ENCODE data around the gene ADCK1.
"Not testable (repeated sequence)": the region's sequence is repeated elsewhere in the genome, so short reads cannot be mapped to it uniquely, and the experiment has no call there.

The ADCK1 gene

GRCh38 chr14:77862154-77862786, 62.4 kb downstream of the ADCK1 start:
- peak; percentile 71 to 97 (median 90) for DNase-seq
- intact Hi-C loops (cut with DNase I): loop anchor here (2.0 to 10.0 kb wide), 6 partner anchors 115 to 733 kb away; no protein-coding TSS in a partner anchor

GRCh38 chr14:77864085-77864484, 64.2 kb downstream of the ADCK1 start:
- peak in 1 of 10 donors; percentile 8 for DNase-seq
- intact Hi-C loops (cut with DNase I): loop anchor here (5.0 to 10.0 kb wide), 5 partner anchors 113 to 731 kb away; no protein-coding TSS in a partner anchor

GRCh38 chr14:77864580-77864979, 64.7 kb downstream of the ADCK1 start:
- intact Hi-C loops (cut with DNase I): loop anchor here (5.0 to 10.0 kb wide), 5 partner anchors 113 to 730 kb away; no protein-coding TSS in a partner anchor
- no peak for DNase-seq

GRCh38 chr14:77865455-77865854, 65.5 kb downstream of the ADCK1 start:
- intact Hi-C loops (cut with DNase I): loop anchor here (10.0 kb wide), 3 partner anchors 289 to 729 kb away; no protein-coding TSS in a partner anchor
- peak in 1 of 10 donors; percentile 25 for DNase-seq

GRCh38 chr14:77866932-77867331, 67.0 kb downstream of the ADCK1 start:
- intact Hi-C loops (cut with DNase I): loop anchor here (10.0 kb wide), 3 partner anchors 288 to 728 kb away; no protein-coding TSS in a partner anchor
- peak in 1 of 10 donors; percentile 62 for DNase-seq

GRCh38 chr14:77867476-77867875, 67.6 kb downstream of the ADCK1 start:
- intact Hi-C loops (cut with DNase I): loop anchor here (10.0 kb wide), 3 partner anchors 287 to 727 kb away; no protein-coding TSS in a partner anchor
- peak in 1 of 10 donors; percentile 60 for DNase-seq

- intact Hi-C loops (cut with DNase I): loop anchor here (10.0 kb wide), 3 partner anchors 286 to 726 kb away; no protein-coding TSS in a partner anchor
- peak in 1 of 10 donors; percentile 43 for DNase-seq
These were observed 68.8 kb downstream of the ADCK1 start for GRCh38 chr14:77868552-77869285.

GRCh38 chr14:77869340-77869739, 69.4 kb downstream of the ADCK1 start:
- no peak for DNase-seq
- intact Hi-C loops (cut with DNase I): loop anchor here (10.0 kb wide), 3 partner anchors 285 to 725 kb away; no protein-coding TSS in a partner anchor

- intact Hi-C loops (cut with DNase I): no loop called here
- DNase-seq: peak in 1 of 10 donors; percentile 68
These were observed 70.7 kb downstream of the ADCK1 start for GRCh38 chr14:77870646-77871045.

- intact Hi-C loops (cut with DNase I): no loop called here
These were observed 72.2 kb downstream of the ADCK1 start for GRCh38 chr14:77872152-77872551.

GRCh38 chr14:77872983-77873382, 73.1 kb downstream of the ADCK1 start:
- intact Hi-C loops (cut with DNase I): no loop called here
- no peak for DNase-seq

More at GRCh38 chr14:77872152-77872551, 72.2 kb downstream of the ADCK1 start:
- DNase-seq: peak in 1 of 10 donors; percentile 49

- intact Hi-C loops (cut with DNase I): no loop called here
- DNase-seq: peak in 1 of 10 donors; percentile 60
These were observed 78.9 kb downstream of the ADCK1 start for GRCh38 chr14:77878783-77879182.

GRCh38 chr14:77880056-77880455, 80.1 kb downstream of the ADCK1 start:
- DNase-seq: peak in 1 of 10 donors; percentile 63
- intact Hi-C loops (cut with DNase I): no loop called here

GRCh38 chr14:77882098-77882497, 82.2 kb downstream of the ADCK1 start:
- intact Hi-C loops (cut with DNase I): no loop called here
- DNase-seq: peak in 8 of 10 donors; percentile 29 to 93 (median 58)

GRCh38 chr14:77882636-77883035, 82.7 kb downstream of the ADCK1 start:
- no peak for DNase-seq
- intact Hi-C loops (cut with DNase I): no loop called here

- intact Hi-C loops (cut with DNase I): no loop called here
These were observed 83.4 kb downstream of the ADCK1 start for GRCh38 chr14:77883131-77883846.

GRCh38 chr14:77883847-77884238, 83.9 kb downstream of the ADCK1 start:
- intact Hi-C loops (cut with DNase I): no loop called here
- peak in 2 of 10 donors; percentile 21 to 82 for DNase-seq

More at GRCh38 chr14:77883131-77883846, 83.4 kb downstream of the ADCK1 start:
- DNase-seq: peak in 1 of 10 donors; percentile 66

- intact Hi-C loops (cut with DNase I): no loop called here
- peak in 1 of 10 donors; percentile 12 for DNase-seq
These were observed 85.5 kb downstream of the ADCK1 start for GRCh38 chr14:77885367-77885766.

- intact Hi-C loops (cut with DNase I): no loop called here
- peak in 1 of 10 donors; percentile 72 for DNase-seq
These were observed 86.1 kb downstream of the ADCK1 start for GRCh38 chr14:77886010-77886409.

- DNase-seq; intact Hi-C loops (cut with DNase I): not testable (repeated sequence)
These were observed 89.0 kb downstream of the ADCK1 start for GRCh38 chr14:77888903-77889302.

Measured in posterior cingulate gyrus (tissue), 11 donors.